GM06990 (cell line): ENCODE measurements around the gene NLK.
"Not testable (repeated sequence)": the region's sequence is repeated elsewhere in the genome, so short reads cannot be mapped to it uniquely, and the experiment has no call there.

Experiments used
- DNase-seq: peaks from one replicate; pipeline ENCODE4 v3.0.0-alpha.2; 2011; ENCODE audit not compliant: insufficient read length; ENCODE audit errors: extremely low read depth
- H3K27me3 ChIP-seq: replicated peaks from 2 replicates; pipeline ENCODE4 v1.6.0; 2011; ENCODE audit warnings: low read length; ENCODE audit not compliant: control insufficient read depth, insufficient read depth
- H3K36me3 ChIP-seq: 2 replicates; pipeline ENCODE4 v1.5.1; 2011; ENCODE audit warnings: low read length; ENCODE audit not compliant: control insufficient read depth, insufficient read depth
- H3K4me3 ChIP-seq: replicated peaks from 2 replicates; pipeline ENCODE4 v1.5.1; 2011; ENCODE audit warnings: low read depth, mild to moderate bottlenecking, control low read depth, low read length
- TF ChIP-seq, protein P1 (sequence below): IDR thresholded peaks from 2 replicates; pipeline ENCODE4 v1.5.1; 2011; ENCODE audit warnings: low read length, control low read depth, mild to moderate bottlenecking, inconsistent platforms; ENCODE audit not compliant: insufficient read depth, poor library complexity, severe bottlenecking

The NLK gene

GRCh38 chr17:28144019-28144418 is 101.5 kb downstream of the NLK start:
- TF ChIP-seq, protein P1, sequence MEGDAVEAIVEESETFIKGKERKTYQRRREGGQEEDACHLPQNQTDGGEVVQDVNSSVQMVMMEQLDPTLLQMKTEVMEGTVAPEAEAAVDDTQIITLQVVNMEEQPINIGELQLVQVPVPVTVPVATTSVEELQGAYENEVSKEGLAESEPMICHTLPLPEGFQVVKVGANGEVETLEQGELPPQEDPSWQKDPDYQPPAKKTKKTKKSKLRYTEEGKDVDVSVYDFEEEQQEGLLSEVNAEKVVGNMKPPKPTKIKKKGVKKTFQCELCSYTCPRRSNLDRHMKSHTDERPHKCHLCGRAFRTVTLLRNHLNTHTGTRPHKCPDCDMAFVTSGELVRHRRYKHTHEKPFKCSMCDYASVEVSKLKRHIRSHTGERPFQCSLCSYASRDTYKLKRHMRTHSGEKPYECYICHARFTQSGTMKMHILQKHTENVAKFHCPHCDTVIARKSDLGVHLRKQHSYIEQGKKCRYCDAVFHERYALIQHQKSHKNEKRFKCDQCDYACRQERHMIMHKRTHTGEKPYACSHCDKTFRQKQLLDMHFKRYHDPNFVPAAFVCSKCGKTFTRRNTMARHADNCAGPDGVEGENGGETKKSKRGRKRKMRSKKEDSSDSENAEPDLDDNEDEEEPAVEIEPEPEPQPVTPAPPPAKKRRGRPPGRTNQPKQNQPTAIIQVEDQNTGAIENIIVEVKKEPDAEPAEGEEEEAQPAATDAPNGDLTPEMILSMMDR: no peak
- H3K36me3 ChIP-seq: no peaks in the 10 kb centered on the region
- no peak for DNase-seq
- no peak overlapping the region for H3K4me3 ChIP-seq
- no peaks in the 10 kb centered on the region for H3K27me3 ChIP-seq

- DNase-seq: no peak
- Histone ChIP-seq H3K27me3 (no peaks in the 10 kb centered on the region), H3K4me3 (no peak overlapping the region), H3K36me3 (no peaks in the 10 kb centered on the region)
- TF ChIP-seq, protein P1: no peak
Measured at GRCh38 chr17:28145348-28145747, 102.9 kb downstream of the NLK start.

DNA sequence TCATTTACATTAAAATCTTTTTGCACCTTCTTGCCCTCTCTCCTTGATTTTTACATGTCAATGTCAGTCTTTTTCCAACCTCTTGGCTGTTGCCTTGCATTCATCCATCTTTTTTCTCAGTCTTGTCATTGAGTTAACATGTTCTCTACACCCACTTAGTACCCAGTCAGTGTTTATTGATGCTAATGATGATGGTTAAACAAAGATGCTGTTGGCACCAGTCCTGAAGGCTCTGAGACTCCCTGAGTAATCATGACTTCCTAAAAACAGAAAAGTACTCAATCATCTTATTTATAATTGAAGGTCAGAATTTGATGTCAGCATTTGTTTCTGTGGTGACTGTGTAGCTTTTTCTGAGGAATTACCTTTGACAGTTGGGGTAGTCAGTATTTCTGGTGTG is 104.5 kb downstream of the NLK start:
- Histone ChIP-seq H3K36me3 (no peaks in the 10 kb centered on the region), H3K27me3 (no peaks in the 10 kb centered on the region), H3K4me3 (no peak overlapping the region)
- DNase-seq: no peak
- TF ChIP-seq, protein P1: no peak

- no peaks in the 10 kb centered on the region for H3K27me3 ChIP-seq
- no peaks in the 10 kb centered on the region for H3K36me3 ChIP-seq
- no peak overlapping the region for H3K4me3 ChIP-seq
- no peak for DNase-seq
- TF ChIP-seq, protein P1: no peak
Measured at GRCh38 chr17:28151001-28151400, 108.5 kb downstream of the NLK start.

DNA sequence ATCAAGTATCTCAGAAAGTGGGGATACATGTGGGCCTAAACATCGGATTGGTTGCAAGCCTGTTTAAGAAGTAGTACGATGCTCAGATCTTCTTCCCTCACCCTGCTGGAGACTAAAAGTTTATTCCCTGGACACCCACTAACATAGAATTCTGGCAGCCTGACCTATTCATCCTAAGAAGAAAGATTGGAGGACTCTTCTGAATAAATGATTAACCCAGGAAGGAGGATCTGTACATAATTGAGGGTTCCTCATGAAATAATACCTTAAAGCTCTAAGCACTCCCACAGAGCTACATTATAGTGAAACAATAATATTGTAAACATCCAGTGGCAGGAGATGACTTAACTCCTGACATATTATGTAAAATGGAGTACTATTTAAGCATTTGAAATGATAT is 111.7 kb downstream of the NLK start:
- TF ChIP-seq, protein P1: no peak
- Histone ChIP-seq H3K36me3 (no peaks in the 10 kb centered on the region), H3K4me3 (no peak overlapping the region), H3K27me3 (no peaks in the 10 kb centered on the region)
- DNase-seq: no peak

DNA sequence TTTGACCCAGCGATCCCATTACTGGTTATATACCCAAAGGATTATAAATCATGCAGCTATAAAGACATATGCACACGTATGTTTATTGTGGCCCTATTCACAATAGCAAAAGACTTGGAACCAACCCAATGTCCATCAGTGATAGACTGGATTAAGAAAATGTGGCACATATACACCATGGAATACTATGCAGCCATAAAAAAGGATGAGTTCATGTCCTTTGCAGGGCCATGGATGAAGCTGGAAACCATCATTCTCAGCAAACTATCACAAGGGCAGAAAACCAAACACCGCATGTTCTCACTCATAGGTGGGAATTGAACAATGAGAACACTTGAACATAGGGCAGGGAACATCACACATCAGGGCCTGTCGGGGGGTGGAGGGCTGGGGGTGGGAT is 112.9 kb downstream of the NLK start:
- not testable (repeated sequence) for H3K36me3 ChIP-seq, DNase-seq, H3K27me3 ChIP-seq, H3K4me3 ChIP-seq
